Esophagus muscularis mucosa (tissue), 4 donors: ENCODE results near the gene PSMB7.

Experiments used
- EP300 ChIP-seq: sonication (generic); formaldehyde crosslinking; IDR thresholded peaks from one replicate; pipeline ENCODE4 v1.6.1; 2017; ENCODE audit warnings: antibody characterized with exemption
- POLR2A ChIP-seq: fragments of 450-650 bp; IDR thresholded peaks from one replicate; pipeline ENCODE4 v1.6.1; 2017; ENCODE audit warnings: antibody characterized with exemption, moderate library complexity, mild to moderate bottlenecking, low read depth
- POLR2AphosphoS5 ChIP-seq, 2 donors: sonication (generic); formaldehyde crosslinking; IDR thresholded peaks; one replicate each; pipeline ENCODE4 v1.6.1; 2017; ENCODE audit warnings: antibody characterized with exemption in 2 of 2
- TF ChIP-seq, protein P1 (sequence below), 3 experiments: fragments of 200-600 bp in 2 of 3; fragments of 450-650 bp in 1 of 3; sonication (generic) in 2 of 3; IDR thresholded peaks; one replicate each; pipeline ENCODE4 v1.5.1; 2017 to 2019; ENCODE audit warnings: antibody characterized with exemption in 3 of 3, mild to moderate bottlenecking in 2 of 3, moderate library complexity in 1 of 3

DNA sequence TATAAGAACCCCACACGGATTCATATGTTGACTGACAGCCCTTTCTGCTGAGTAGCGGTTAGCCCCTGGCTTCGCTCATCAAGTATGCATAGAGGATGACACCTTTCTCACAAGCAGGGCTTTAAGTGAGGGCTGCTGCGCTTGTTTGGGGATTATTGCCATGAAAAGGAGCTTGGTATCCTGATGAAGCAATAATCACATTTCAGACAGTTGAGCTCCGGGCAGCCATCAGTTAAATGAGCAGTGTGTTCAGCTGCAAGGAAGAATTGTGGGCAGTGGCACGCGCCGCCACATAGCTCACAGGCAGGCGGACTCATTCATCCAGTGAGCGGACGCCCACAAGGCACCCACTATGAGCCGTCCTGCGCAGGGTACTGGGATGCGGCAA lies 79.9 kb downstream of the PSMB7 start:
- TF ChIP-seq POLR2AphosphoS5 (IDR thresholded peaks at IDR 0.05) = no peak
- TF ChIP-seq, protein P1, sequence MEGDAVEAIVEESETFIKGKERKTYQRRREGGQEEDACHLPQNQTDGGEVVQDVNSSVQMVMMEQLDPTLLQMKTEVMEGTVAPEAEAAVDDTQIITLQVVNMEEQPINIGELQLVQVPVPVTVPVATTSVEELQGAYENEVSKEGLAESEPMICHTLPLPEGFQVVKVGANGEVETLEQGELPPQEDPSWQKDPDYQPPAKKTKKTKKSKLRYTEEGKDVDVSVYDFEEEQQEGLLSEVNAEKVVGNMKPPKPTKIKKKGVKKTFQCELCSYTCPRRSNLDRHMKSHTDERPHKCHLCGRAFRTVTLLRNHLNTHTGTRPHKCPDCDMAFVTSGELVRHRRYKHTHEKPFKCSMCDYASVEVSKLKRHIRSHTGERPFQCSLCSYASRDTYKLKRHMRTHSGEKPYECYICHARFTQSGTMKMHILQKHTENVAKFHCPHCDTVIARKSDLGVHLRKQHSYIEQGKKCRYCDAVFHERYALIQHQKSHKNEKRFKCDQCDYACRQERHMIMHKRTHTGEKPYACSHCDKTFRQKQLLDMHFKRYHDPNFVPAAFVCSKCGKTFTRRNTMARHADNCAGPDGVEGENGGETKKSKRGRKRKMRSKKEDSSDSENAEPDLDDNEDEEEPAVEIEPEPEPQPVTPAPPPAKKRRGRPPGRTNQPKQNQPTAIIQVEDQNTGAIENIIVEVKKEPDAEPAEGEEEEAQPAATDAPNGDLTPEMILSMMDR (IDR thresholded peaks at IDR 0.05) = no peak
- no peak for TF ChIP-seq EP300
- no peak for TF ChIP-seq POLR2A
